HCT116 (cell line): ENCODE data around the gene PRR36. TPM values are rescaled to one million over a fixed set of nuclear protein-coding genes. Genes with fewer than 3 reads are reported as not detected.

Source experiments
- ATAC-seq: fragments of 200-7000 bp; cut with Tn5 transposase; 2 replicates; pipeline ENCODE4 v1.9.1; 2020; ENCODE audit warnings: mild to moderate bottlenecking, moderate library complexity
- BruUV-seq: library from RNA; stranded (reverse); fragments of 400-500 nt; replicated peaks from 2 replicates; lab custom pipeline; 2021; lab: Mats Ljungman, UMichigan
- CTCF ChIA-PET: fragments of 300-600 bp; sonication (Branson Sonifier 250); formaldehyde crosslinking; loops from one replicate; lab custom pipeline; 2021; ENCODE audit warnings: antibody characterized with exemption; lab: Charles Lee
- POLR2A ChIA-PET: fragments of 300-600, 350-600 bp; sonication (Branson Sonifier 250); formaldehyde crosslinking; loops from one replicate; lab custom pipeline; 2021; ENCODE audit warnings: antibody characterized with exemption; lab: Charles Lee
- RAD21 ChIA-PET, 2 experiments: fragments of 300-600 bp; sonication (Branson Sonifier 250); formaldehyde crosslinking; loops; one replicate each; lab custom pipeline; 2023; ENCODE audit warnings: low total read pairs in 2 of 2; ENCODE audit not compliant: uncharacterized antibody in 2 of 2, unreplicated experiment in 2 of 2, low non-redundant PET in 1 of 2; lab: Charles Lee
- DNase-seq: peaks from one replicate; pipeline ENCODE4 v3.0.0-alpha.2; 2010; ENCODE audit warnings: low read depth, low spot score
- H2AFZ ChIP-seq: fragments of 200-600 bp; shearing (Covaris generic), sonication (generic); 2 replicates; pipeline ENCODE4 v1.6.1; 2017; ENCODE audit warnings: low read depth, mixed run types, mixed read lengths, antibody characterized with exemption, low read length; ENCODE audit not compliant: poor library complexity, severe bottlenecking
- H3K27ac ChIP-seq: 2 replicates; pipeline ENCODE4 v1.5.1; 2012; ENCODE audit warnings: low read depth, low read length
- H3K27me3 ChIP-seq: fragments of 200-600 bp; sonication (generic); 2 replicates; pipeline ENCODE4 v1.6.1; 2016; ENCODE audit warnings: mixed run types, low read length, mixed read lengths; ENCODE audit not compliant: insufficient read depth
- H3K36me3 ChIP-seq, 2 experiments: fragments of 200-500 bp in 1 of 2; fragments of 200-600 bp in 1 of 2; sonication (Bioruptor generic) in 1 of 2; sonication (generic) in 1 of 2; 2 replicates each; pipeline versions ENCODE4 v1.5.1 to v1.6.1; 2014 to 2016; ENCODE audit warnings: low read length in 2 of 2, inconsistent platforms in 1 of 2, mixed read lengths in 1 of 2, mixed run types in 1 of 2; ENCODE audit not compliant: insufficient read depth in 2 of 2, control insufficient read depth in 1 of 2
- H3K4me1 ChIP-seq, 2 experiments: fragments of 200-600 bp in 1 of 2; sonication (generic) in 1 of 2; 2 replicates each; pipeline versions ENCODE4 v1.5.1 to v1.6.1; 2012 to 2017; ENCODE audit warnings: low read length in 2 of 2, inconsistent platforms in 1 of 2, mild to moderate bottlenecking in 1 of 2, mixed read lengths in 1 of 2, mixed run types in 1 of 2, moderate library complexity in 1 of 2; ENCODE audit not compliant: insufficient read depth in 2 of 2, control insufficient read depth in 1 of 2
- H3K4me2 ChIP-seq: fragments of 200-600 bp; sonication (generic); 2 replicates; pipeline ENCODE4 v1.6.1; 2017; ENCODE audit warnings: mixed run types, low read length, mixed read lengths
- H3K4me3 ChIP-seq, 2 experiments: fragments of 200-600 bp in 1 of 2; sonication (generic) in 1 of 2; replicated peaks in 1 of 2; 2 replicates each; pipeline ENCODE4 v1.5.1; 2011 to 2016; ENCODE audit warnings: low read length in 2 of 2, control low read depth in 1 of 2, low read depth in 1 of 2, mild to moderate bottlenecking in 1 of 2, mixed read lengths in 1 of 2, mixed run types in 1 of 2
- H3K79me2 ChIP-seq: fragments of 200-600 bp; sonication (generic); 2 replicates; pipeline ENCODE4 v1.6.1; 2017; ENCODE audit warnings: mild to moderate bottlenecking, mixed run types, low read length, moderate library complexity, mixed read lengths; ENCODE audit not compliant: insufficient read depth
- H3K9ac ChIP-seq: fragments of 200-600 bp; sonication (generic); 2 replicates; pipeline ENCODE4 v1.6.1; 2016; ENCODE audit warnings: low read length, mixed read lengths
- H3K9me2 ChIP-seq: fragments of 200-600 bp; sonication (generic), shearing (Covaris generic); 2 replicates; pipeline ENCODE4 v1.6.1; 2017; ENCODE audit warnings: mixed run types, mild to moderate bottlenecking, moderate library complexity; ENCODE audit not compliant: insufficient read depth
- H3K9me3 ChIP-seq, 2 experiments: fragments of 200-500 bp in 1 of 2; fragments of 200-600 bp in 1 of 2; sonication (Bioruptor generic) in 1 of 2; sonication (generic) in 1 of 2; 2 replicates each; pipeline ENCODE4 v1.6.1; 2014 to 2017; ENCODE audit warnings: low read length in 2 of 2, mixed read lengths in 2 of 2, inconsistent platforms in 1 of 2, low read depth in 1 of 2, mild to moderate bottlenecking in 1 of 2, mixed run types in 1 of 2, moderate library complexity in 1 of 2; ENCODE audit not compliant: control insufficient read depth in 1 of 2, insufficient read depth in 1 of 2
- H4K20me1 ChIP-seq: fragments of 200-600 bp; sonication (generic), shearing (Covaris generic); 2 replicates; pipeline ENCODE4 v1.6.1; 2017; ENCODE audit warnings: mixed run types, mild to moderate bottlenecking, moderate library complexity; ENCODE audit not compliant: insufficient read depth
- CBX3 ChIP-seq: IDR thresholded peaks from 2 replicates; pipeline ENCODE4 v1.6.1; 2012; ENCODE audit warnings: low read depth
- CEBPB ChIP-seq: IDR thresholded peaks from 2 replicates; pipeline ENCODE4 v1.6.1; 2012; ENCODE audit warnings: low read depth
- CTCF ChIP-seq, 3 experiments: fragments of 200-600 bp in 1 of 3; sonication (generic) in 1 of 3; IDR thresholded peaks in 2 of 3; conservative IDR thresholded peaks in 1 of 3; 2 replicates each; pipeline ENCODE4 v1.5.1; 2012 to 2017; ENCODE audit warnings: low read depth in 2 of 3, low read length in 2 of 3, antibody characterized with exemption in 1 of 3, borderline replicate concordance in 1 of 3, control low read depth in 1 of 3, mild to moderate bottlenecking in 1 of 3, mixed read lengths in 1 of 3, mixed run types in 1 of 3, moderate library complexity in 1 of 3; ENCODE audit not compliant: insufficient read depth in 1 of 3
- EGR1 ChIP-seq: IDR thresholded peaks from 2 replicates; pipeline ENCODE4 v1.6.1; 2012; ENCODE audit warnings: low read depth
- ELF1 ChIP-seq: IDR thresholded peaks from 2 replicates; pipeline ENCODE4 v1.6.1; 2012; ENCODE audit warnings: low read depth, borderline replicate concordance
- FOSL1 ChIP-seq: IDR thresholded peaks from 2 replicates; pipeline ENCODE4 v1.6.1; 2012; ENCODE audit warnings: low read depth
- MAX ChIP-seq: IDR thresholded peaks from 2 replicates; pipeline ENCODE4 v1.6.1; 2012
- POLR2A ChIP-seq: IDR thresholded peaks from 2 replicates; pipeline ENCODE4 v1.7.0; 2011; ENCODE audit warnings: borderline replicate concordance; ENCODE audit not compliant: insufficient read depth, insufficient read length; ENCODE audit errors: extremely low read depth
- RAD21 ChIP-seq: IDR thresholded peaks from 2 replicates; pipeline ENCODE4 v1.6.1; 2012; ENCODE audit warnings: low read depth, mild to moderate bottlenecking
- SP1 ChIP-seq: IDR thresholded peaks from 2 replicates; pipeline ENCODE4 v1.6.1; 2012; ENCODE audit warnings: low read depth
- SRF ChIP-seq: IDR thresholded peaks from 2 replicates; pipeline ENCODE4 v1.6.1; 2012; ENCODE audit warnings: low read depth
- YY1 ChIP-seq: IDR thresholded peaks from 2 replicates; pipeline ENCODE4 v1.6.1; 2011; ENCODE audit warnings: low read length, low read depth, moderate library complexity, mild to moderate bottlenecking; ENCODE audit not compliant: insufficient replicate concordance; ENCODE audit errors: extremely low read depth
- ZBTB33 ChIP-seq: IDR thresholded peaks from 2 replicates; pipeline ENCODE4 v1.6.1; 2011; ENCODE audit warnings: mild to moderate bottlenecking, low read length, moderate library complexity; ENCODE audit not compliant: insufficient replicate concordance; ENCODE audit errors: extremely low read depth
- ZNF274 ChIP-seq: fragments of 200-500 bp; sonication (Bioruptor generic); IDR thresholded peaks from 2 replicates; pipeline ENCODE4 v1.6.1; 2014; ENCODE audit warnings: mild to moderate bottlenecking, low read depth, low read length, inconsistent platforms
- intact Hi-C: fragments of 100-400 bp; cut with micrococcal nuclease; formaldehyde crosslinking; loops from 2 replicates; pipeline ENCODE4 v1.10.0; 2022
- total RNA-seq: library from RNA; stranded (reverse); gene quantifications from one replicate; pipeline ENCODE4 v1.2.1, GENCODE V29; 2021; ENCODE audit not compliant: unreplicated experiment

PRR36 gene
- total RNA-seq, 1 experiment from 2014 or later: 7.5 TPM

GRCh38 chr19:7856679-7857663, 17.2 kb downstream of the PRR36 start:
- Histone ChIP-seq H3K36me3 (no peaks in the 10 kb centered on the region), H4K20me1 (no peaks in the 10 kb centered on the region), H3K27me3 (no peaks in the 10 kb centered on the region), H3K9ac (no peak overlapping the region), H3K27ac (no peak overlapping the region), H3K4me2 (no peak overlapping the region), H3K4me3 (no peak overlapping the region), H3K4me1 (peaks cover 11 to 24% of the 10 kb centered on the region in 2 experiments; a peak in 3 of 4 replicates), H3K9me2 (no peaks in the 10 kb centered on the region), H2AFZ (no peak overlapping the region), H3K79me2 (no peaks in the 10 kb centered on the region), H3K9me3 (no peaks in the 10 kb centered on the region)
- CTCF ChIA-PET: interaction anchor here (1.4 kb wide), 1 partner anchor 13 kb away, joined by 6 read pairs; no protein-coding TSS in a partner anchor
- ATAC-seq (no peak), DNase-seq (no peak)
- RAD21 ChIA-PET: no interaction called here
- TF ChIP-seq FOSL1 (no peak), CEBPB (no peak), POLR2A (no peak), SRF (no peak), ELF1 (no peak), SP1 (no peak), YY1 (no peak), CBX3 (no peak), ZNF274 (no peak), EGR1 (no peak), MAX (no peak), ZBTB33 (no peak), RAD21 (no peak), CTCF (IDR thresholded peaks at IDR 0.05 in 2 of 3, conservative IDR thresholded peaks at IDR 0.05 in 1 of 3; ENCODE audit: borderline replicate concordance in 1 of 3, insufficient read depth in 1 of 3, low read depth in 2 of 3, low read length in 2 of 3) (no peak)
- no TSS peak for BruUV-seq
- intact Hi-C loops: no loop called here
- POLR2A ChIA-PET: no interaction called here
